Activated naive CD4-positive, alpha-beta T cell treated with anti-CD3 and anti-CD28 coated beads, Interleukin-2, amount 10 ng/mL, durations not matched to agents 7 days and 5 days (primary cell): Measurements from ENCODE around the gene GDNF.
"Not testable (repeated sequence)": the region's sequence is repeated elsewhere in the genome, so short reads cannot be mapped to it uniquely, and the experiment has no call there.

Experiments used
- CTCF ChIA-PET: fragments of 350-600 bp; sonication (Branson Sonifier 250); formaldehyde crosslinking; loops from one replicate; lab custom pipeline; 2021; ENCODE audit warnings: antibody characterized with exemption; lab: Charles Lee
- DNase-seq: peaks from one replicate; pipeline ENCODE4 v3.0.0-alpha.2; 2020
- H3K27ac Mint-ChIP-seq: one replicate; pipeline ENCODE4 v1.8.0; 2021; ENCODE audit warnings: mild to moderate bottlenecking, moderate library complexity, mixed read lengths
- H3K27me3 Mint-ChIP-seq: one replicate; pipeline ENCODE4 v1.8.0; 2021; ENCODE audit warnings: mild to moderate bottlenecking, mixed read lengths
- H3K36me3 Mint-ChIP-seq: one replicate; pipeline ENCODE4 v1.8.0; 2021; ENCODE audit warnings: mixed read lengths
- H3K4me1 Mint-ChIP-seq: one replicate; pipeline ENCODE4 v1.8.0; 2021; ENCODE audit warnings: mixed read lengths
- H3K4me3 Mint-ChIP-seq: one replicate; pipeline ENCODE4 v1.8.0; 2021; ENCODE audit warnings: mild to moderate bottlenecking, moderate library complexity, mixed read lengths
- H3K9me3 Mint-ChIP-seq: one replicate; pipeline ENCODE4 v1.8.0; 2021; ENCODE audit warnings: mixed read lengths

Gene GDNF

GRCh38 chr5:37795292-37795691 lies 44.5 kb downstream of the GDNF start:
- H3K36me3 Mint-ChIP-seq, H3K4me3 Mint-ChIP-seq, H3K27me3 Mint-ChIP-seq, CTCF ChIA-PET, H3K27ac Mint-ChIP-seq, DNase-seq, H3K4me1 Mint-ChIP-seq: not testable (repeated sequence)
- H3K9me3 Mint-ChIP-seq: peaks cover 17% of the 10 kb centered on the region

GRCh38 chr5:37792975-37793631 lies 46.7 kb downstream of the GDNF start:
- no peak for DNase-seq
- H3K9me3 Mint-ChIP-seq: peaks cover 17% of the 10 kb centered on the region
- H3K4me3 Mint-ChIP-seq: no peak overlapping the region

GRCh38 chr5:37791321-37791720 lies 48.5 kb downstream of the GDNF start:
- no peaks in the 10 kb centered on the region for H3K4me1 Mint-ChIP-seq
- H3K4me3 Mint-ChIP-seq: no peak overlapping the region
- no peaks in the 10 kb centered on the region for H3K36me3 Mint-ChIP-seq
- H3K27me3 Mint-ChIP-seq: no peaks in the 10 kb centered on the region
- no peak overlapping the region for H3K27ac Mint-ChIP-seq
- peaks cover 17% of the 10 kb centered on the region for H3K9me3 Mint-ChIP-seq
- CTCF ChIA-PET: no interaction called here
- DNase-seq: no peak

More at GRCh38 chr5:37792975-37793631, 46.7 kb downstream of the GDNF start:
- no peaks in the 10 kb centered on the region for H3K27me3 Mint-ChIP-seq
- H3K4me1 Mint-ChIP-seq: no peaks in the 10 kb centered on the region
- H3K36me3 Mint-ChIP-seq: no peaks in the 10 kb centered on the region
- CTCF ChIA-PET: no interaction called here
- H3K27ac Mint-ChIP-seq: no peak overlapping the region

- Mint-ChIP-seq H3K4me3 (no peak overlapping the region), H3K27ac (no peak overlapping the region), H3K36me3 (no peaks in the 10 kb centered on the region), H3K4me1 (no peaks in the 10 kb centered on the region), H3K9me3 (peaks cover 17% of the 10 kb centered on the region), H3K27me3 (peaks cover 4% of the 10 kb centered on the region)
- CTCF ChIA-PET: no interaction called here
- DNase-seq: no peak
Observed at GRCh38 chr5:37789991-37790390, 49.9 kb downstream of the GDNF start.

- Mint-ChIP-seq H3K36me3 (no peaks in the 10 kb centered on the region), H3K27me3 (peaks cover 4% of the 10 kb centered on the region), H3K9me3 (peaks cover 4% of the 10 kb centered on the region), H3K4me1 (no peaks in the 10 kb centered on the region), H3K27ac (no peak overlapping the region), H3K4me3 (no peak overlapping the region)
- CTCF ChIA-PET: no interaction called here
- no peak for DNase-seq
Observed at GRCh38 chr5:37787742-37788141, 52.1 kb downstream of the GDNF start.

GRCh38 chr5:37786862-37787519 lies 52.9 kb downstream of the GDNF start:
- no peak overlapping the region for H3K27ac Mint-ChIP-seq
- no peak overlapping the region for H3K4me3 Mint-ChIP-seq
- no peak for DNase-seq
- H3K27me3 Mint-ChIP-seq: peaks cover 7% of the 10 kb centered on the region
- no peaks in the 10 kb centered on the region for H3K36me3 Mint-ChIP-seq
- peaks cover 4% of the 10 kb centered on the region for H3K9me3 Mint-ChIP-seq
- CTCF ChIA-PET: no interaction called here
- no peaks in the 10 kb centered on the region for H3K4me1 Mint-ChIP-seq

GRCh38 chr5:37786416-37786815 lies 53.4 kb downstream of the GDNF start:
- Mint-ChIP-seq H3K27ac (no peak overlapping the region), H3K4me1 (no peaks in the 10 kb centered on the region), H3K4me3 (no peak overlapping the region), H3K36me3 (no peaks in the 10 kb centered on the region), H3K27me3 (peaks cover 7% of the 10 kb centered on the region), H3K9me3 (no peaks in the 10 kb centered on the region)
- DNase-seq: no peak
- CTCF ChIA-PET: no interaction called here

GRCh38 chr5:37781409-37781808 lies 58.4 kb downstream of the GDNF start:
- H3K36me3 Mint-ChIP-seq, H3K4me3 Mint-ChIP-seq, DNase-seq, H3K9me3 Mint-ChIP-seq, CTCF ChIA-PET, H3K27ac Mint-ChIP-seq, H3K4me1 Mint-ChIP-seq, H3K27me3 Mint-ChIP-seq: not testable (repeated sequence)

- DNase-seq: no peak
- Mint-ChIP-seq H3K9me3 (peaks cover 16% of the 10 kb centered on the region), H3K27ac (no peak overlapping the region), H3K4me3 (no peak overlapping the region), H3K27me3 (peaks cover 3% of the 10 kb centered on the region), H3K36me3 (peaks cover 4% of the 10 kb centered on the region), H3K4me1 (no peaks in the 10 kb centered on the region)
- CTCF ChIA-PET: no interaction called here
Observed at GRCh38 chr5:37777432-37778130, 62.3 kb downstream of the GDNF start.

GRCh38 chr5:37776826-37777225 lies 63.0 kb downstream of the GDNF start:
- no peak for DNase-seq
- no peak overlapping the region for H3K27ac Mint-ChIP-seq
- H3K4me3 Mint-ChIP-seq: no peak overlapping the region
- H3K36me3 Mint-ChIP-seq: peaks cover 4% of the 10 kb centered on the region
- no peaks in the 10 kb centered on the region for H3K27me3 Mint-ChIP-seq
- peaks cover 16% of the 10 kb centered on the region for H3K9me3 Mint-ChIP-seq
- no peaks in the 10 kb centered on the region for H3K4me1 Mint-ChIP-seq
- CTCF ChIA-PET: interaction anchor here (1.4 to 1.7 kb wide), 2 partner anchors 11 to 167 kb away, joined by 3 to 5 read pairs; no protein-coding TSS in a partner anchor

GRCh38 chr5:37774912-37775483 lies 64.8 kb downstream of the GDNF start:
- H3K27ac Mint-ChIP-seq: no peak overlapping the region
- H3K4me3 Mint-ChIP-seq: no peak overlapping the region
- H3K36me3 Mint-ChIP-seq: peaks cover 4% of the 10 kb centered on the region
- no peaks in the 10 kb centered on the region for H3K27me3 Mint-ChIP-seq
- DNase-seq: peak; percentile 47
- H3K9me3 Mint-ChIP-seq: peaks cover 16% of the 10 kb centered on the region
- CTCF ChIA-PET: interaction anchor here (0.6 to 1.5 kb wide), 7 partner anchors 18 to 202 kb away, joined by 3 to 7 read pairs (median 3); no protein-coding TSS in a partner anchor
- H3K4me1 Mint-ChIP-seq: no peaks in the 10 kb centered on the region

- no peaks in the 10 kb centered on the region for H3K27me3 Mint-ChIP-seq
- H3K36me3 Mint-ChIP-seq: peaks cover 4% of the 10 kb centered on the region
- H3K27ac Mint-ChIP-seq: no peak overlapping the region
- CTCF ChIA-PET: interaction anchor here (1.2 kb wide), 2 partner anchors 14 to 65 kb away, joined by 3 to 5 read pairs; no protein-coding TSS in a partner anchor
- DNase-seq: no peak
- peaks cover 16% of the 10 kb centered on the region for H3K9me3 Mint-ChIP-seq
- H3K4me1 Mint-ChIP-seq: no peaks in the 10 kb centered on the region
- no peak overlapping the region for H3K4me3 Mint-ChIP-seq
Observed at GRCh38 chr5:37773809-37774208, 66.0 kb downstream of the GDNF start.

GRCh38 chr5:37772255-37772654 lies 67.6 kb downstream of the GDNF start:
- Mint-ChIP-seq H3K4me3 (no peak overlapping the region), H3K9me3 (peaks cover 16% of the 10 kb centered on the region), H3K4me1 (no peaks in the 10 kb centered on the region), H3K27ac (no peak overlapping the region), H3K27me3 (no peaks in the 10 kb centered on the region), H3K36me3 (peaks cover 4% of the 10 kb centered on the region)
- DNase-seq: no peak
- CTCF ChIA-PET: interaction anchor here (1.1 kb wide), 1 partner anchor 10 kb away, joined by 3 read pairs; no protein-coding TSS in a partner anchor

- no peak for DNase-seq
- H3K4me3 Mint-ChIP-seq: no peak overlapping the region
Observed at GRCh38 chr5:37771731-37772130, 68.1 kb downstream of the GDNF start.

More at GRCh38 chr5:37771731-37772130, 68.1 kb downstream of the GDNF start:
- no peak overlapping the region for H3K27ac Mint-ChIP-seq
- peaks cover 4% of the 10 kb centered on the region for H3K36me3 Mint-ChIP-seq
- CTCF ChIA-PET: no interaction called here
- H3K4me1 Mint-ChIP-seq: no peaks in the 10 kb centered on the region
- H3K9me3 Mint-ChIP-seq: peaks cover 16% of the 10 kb centered on the region
- H3K27me3 Mint-ChIP-seq: no peaks in the 10 kb centered on the region
